Measurements from ENCODE around the gene CPVL.

CPVL gene

GRCh38 chr7:29090836-29091601 lies 55.3 kb downstream of the CPVL start:
- DNase-seq (ENCODE audit: low read depth), result no peak

GRCh38 chr7:29090151-29090805 lies 56.1 kb downstream of the CPVL start:
- DNase-seq (ENCODE audit: low read depth), result no peak

GRCh38 chr7:29087840-29088170 lies 58.5 kb downstream of the CPVL start:
- DNase-seq (ENCODE audit: low read depth), result no peak

- no peak for DNase-seq (ENCODE audit: low read depth)
These were observed 59.8 kb downstream of the CPVL start for GRCh38 chr7:29086545-29086944.

- no peak for DNase-seq (ENCODE audit: low read depth)
These were observed 61.5 kb downstream of the CPVL start for GRCh38 chr7:29084832-29085231.

- DNase-seq (ENCODE audit: low read depth), result no peak
These were observed 65.5 kb downstream of the CPVL start for GRCh38 chr7:29080803-29081202.

GRCh38 chr7:29078311-29079260 lies 67.8 kb downstream of the CPVL start:
- no peak for DNase-seq (ENCODE audit: low read depth)

- no peak for DNase-seq (ENCODE audit: low read depth)
These were observed 68.5 kb downstream of the CPVL start for GRCh38 chr7:29077854-29078253.

GRCh38 chr7:29077176-29077575 lies 69.2 kb downstream of the CPVL start:
- no peak for DNase-seq (ENCODE audit: low read depth)

- no peak for DNase-seq (ENCODE audit: low read depth)
These were observed 69.7 kb downstream of the CPVL start for GRCh38 chr7:29076631-29077030.

- DNase-seq (ENCODE audit: low read depth), result no peak
These were observed 70.7 kb downstream of the CPVL start for GRCh38 chr7:29075606-29076005.

- no peak for DNase-seq (ENCODE audit: low read depth)
These were observed 75.0 kb downstream of the CPVL start for GRCh38 chr7:29071203-29071874.

GRCh38 chr7:29066641-29067040 lies 79.7 kb downstream of the CPVL start:
- no peak for DNase-seq (ENCODE audit: low read depth)

GRCh38 chr7:29065181-29065857 lies 81.0 kb downstream of the CPVL start:
- no peak for DNase-seq (ENCODE audit: low read depth)

- DNase-seq (ENCODE audit: low read depth), result no peak
These were observed 82.5 kb downstream of the CPVL start for GRCh38 chr7:29063872-29064271.

- no peak for DNase-seq (ENCODE audit: low read depth)
These were observed 83.1 kb downstream of the CPVL start for GRCh38 chr7:29063236-29063635.

GRCh38 chr7:29053105-29053872 lies 93.0 kb downstream of the CPVL start:
- no peak for DNase-seq (ENCODE audit: low read depth)

- no peak for DNase-seq (ENCODE audit: low read depth)
These were observed 99.4 kb downstream of the CPVL start for GRCh38 chr7:29046978-29047377.

- DNase-seq (ENCODE audit: low read depth), result no peak
These were observed 100.9 kb downstream of the CPVL start for GRCh38 chr7:29045258-29046086.

- no peak for DNase-seq (ENCODE audit: low read depth)
These were observed 101.8 kb downstream of the CPVL start for GRCh38 chr7:29044554-29044953.
